ENCODE results near the gene MAGI2.
"Not testable (repeated sequence)": the region's sequence is repeated elsewhere in the genome, so short reads cannot be mapped to it uniquely, and the experiment has no call there.

MAGI2 gene

DNA sequence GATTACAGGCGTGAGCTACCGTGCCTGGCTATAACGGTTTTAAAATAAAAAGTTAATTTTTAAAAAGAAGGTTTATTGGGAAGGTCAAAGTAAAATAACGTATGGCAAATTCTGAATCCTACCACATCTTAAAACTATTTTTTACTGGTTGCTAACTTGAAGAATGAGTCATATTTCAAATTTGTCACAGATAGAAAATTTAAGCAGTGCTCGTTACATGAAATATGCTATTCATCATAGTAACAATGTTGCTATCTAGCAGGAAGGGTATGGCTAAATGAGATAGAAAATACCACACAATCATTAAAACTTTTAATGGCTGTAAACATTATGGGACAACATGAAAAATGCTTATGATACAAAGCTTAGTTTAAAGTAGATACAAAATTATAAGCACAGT is 1154.4 kb downstream of the MAGI2 start:
- in situ Hi-C loops (cut with HindIII; ENCODE audit: low sequenced_read_pairs): no loop called here
- H3K4me3 ChIP-seq (ENCODE audit: low read depth, low read length): no peak overlapping the region
- TF ChIP-seq, protein P1, sequence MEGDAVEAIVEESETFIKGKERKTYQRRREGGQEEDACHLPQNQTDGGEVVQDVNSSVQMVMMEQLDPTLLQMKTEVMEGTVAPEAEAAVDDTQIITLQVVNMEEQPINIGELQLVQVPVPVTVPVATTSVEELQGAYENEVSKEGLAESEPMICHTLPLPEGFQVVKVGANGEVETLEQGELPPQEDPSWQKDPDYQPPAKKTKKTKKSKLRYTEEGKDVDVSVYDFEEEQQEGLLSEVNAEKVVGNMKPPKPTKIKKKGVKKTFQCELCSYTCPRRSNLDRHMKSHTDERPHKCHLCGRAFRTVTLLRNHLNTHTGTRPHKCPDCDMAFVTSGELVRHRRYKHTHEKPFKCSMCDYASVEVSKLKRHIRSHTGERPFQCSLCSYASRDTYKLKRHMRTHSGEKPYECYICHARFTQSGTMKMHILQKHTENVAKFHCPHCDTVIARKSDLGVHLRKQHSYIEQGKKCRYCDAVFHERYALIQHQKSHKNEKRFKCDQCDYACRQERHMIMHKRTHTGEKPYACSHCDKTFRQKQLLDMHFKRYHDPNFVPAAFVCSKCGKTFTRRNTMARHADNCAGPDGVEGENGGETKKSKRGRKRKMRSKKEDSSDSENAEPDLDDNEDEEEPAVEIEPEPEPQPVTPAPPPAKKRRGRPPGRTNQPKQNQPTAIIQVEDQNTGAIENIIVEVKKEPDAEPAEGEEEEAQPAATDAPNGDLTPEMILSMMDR (IDR thresholded peaks at IDR 0.05; ENCODE audit: low read depth, low read length, missing control alignments): no peak
- DNase-seq (ENCODE audit: low read depth): no peak

DNA sequence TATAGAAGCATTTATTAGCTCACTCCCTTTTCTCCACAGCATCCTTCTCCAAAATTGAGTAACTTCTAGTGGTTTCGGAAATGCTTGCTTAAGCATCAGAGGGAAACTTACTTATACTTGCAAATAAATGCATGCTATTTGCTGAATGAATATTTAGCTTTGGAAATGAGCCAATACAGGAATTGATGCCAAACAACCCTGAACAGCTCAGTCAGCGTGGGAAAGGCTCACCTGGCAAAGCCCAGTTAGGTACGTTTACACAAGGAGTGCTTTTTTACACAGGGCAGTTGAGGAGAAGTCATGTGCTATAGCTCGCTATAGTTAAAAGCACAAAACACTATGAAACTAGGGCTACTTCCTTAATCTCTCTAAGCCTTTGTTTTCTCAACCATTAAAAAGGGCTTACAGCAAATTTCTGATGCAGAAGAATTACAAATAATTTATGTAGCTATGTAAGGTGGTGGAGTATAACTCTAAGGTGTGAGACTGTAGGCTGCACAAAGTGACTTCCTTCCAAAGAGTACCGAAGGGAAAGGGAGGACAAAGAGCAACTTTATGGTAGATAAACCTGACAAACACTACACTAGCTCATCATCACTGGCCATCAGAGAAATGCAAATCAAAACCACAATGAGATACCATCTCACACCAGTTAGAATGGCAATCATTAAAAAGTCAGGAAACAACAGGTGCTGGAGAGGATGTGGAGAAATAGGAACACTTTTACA is 1156.7 kb downstream of the MAGI2 start:
- DNase-seq (ENCODE audit: low read depth): no peak
- TF ChIP-seq, protein P1 (IDR thresholded peaks at IDR 0.05; ENCODE audit: low read depth, low read length, missing control alignments): no peak
- in situ Hi-C loops (cut with HindIII; ENCODE audit: low sequenced_read_pairs): no loop called here
- no peak overlapping the region for H3K4me3 ChIP-seq (ENCODE audit: low read depth, low read length)

DNA sequence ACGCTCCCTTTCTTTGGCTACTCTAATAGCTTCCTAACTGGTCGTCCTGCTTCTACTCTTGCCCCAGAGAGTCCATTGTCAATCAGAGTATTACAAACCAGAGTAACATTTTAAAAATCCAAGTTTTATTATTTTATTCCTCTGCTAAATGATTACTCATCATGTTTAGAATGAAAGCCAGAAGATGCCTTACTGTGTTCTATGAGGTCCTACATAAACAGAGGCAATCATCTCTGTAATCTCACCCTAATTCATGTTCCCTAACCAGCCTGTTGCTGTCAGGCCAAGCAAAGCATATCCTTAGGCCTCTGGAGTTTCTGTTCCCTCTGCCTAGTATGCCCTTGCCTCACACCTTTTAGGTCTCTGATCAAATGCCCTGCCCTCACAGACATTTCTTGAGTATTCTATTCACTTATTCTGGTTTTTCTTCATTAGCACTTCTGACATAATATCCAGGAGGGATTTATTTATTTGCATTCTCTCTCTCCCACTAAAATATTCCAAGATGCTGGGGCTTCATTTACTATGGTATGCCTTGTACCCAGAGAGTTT is 1157.3 kb downstream of the MAGI2 start:
- no peak overlapping the region for H3K4me3 ChIP-seq (ENCODE audit: low read depth, low read length)
- TF ChIP-seq, protein P1 (IDR thresholded peaks at IDR 0.05; ENCODE audit: low read depth, low read length, missing control alignments): no peak
- in situ Hi-C loops (cut with HindIII; ENCODE audit: low sequenced_read_pairs): no loop called here
- no peak for DNase-seq (ENCODE audit: low read depth)

DNA sequence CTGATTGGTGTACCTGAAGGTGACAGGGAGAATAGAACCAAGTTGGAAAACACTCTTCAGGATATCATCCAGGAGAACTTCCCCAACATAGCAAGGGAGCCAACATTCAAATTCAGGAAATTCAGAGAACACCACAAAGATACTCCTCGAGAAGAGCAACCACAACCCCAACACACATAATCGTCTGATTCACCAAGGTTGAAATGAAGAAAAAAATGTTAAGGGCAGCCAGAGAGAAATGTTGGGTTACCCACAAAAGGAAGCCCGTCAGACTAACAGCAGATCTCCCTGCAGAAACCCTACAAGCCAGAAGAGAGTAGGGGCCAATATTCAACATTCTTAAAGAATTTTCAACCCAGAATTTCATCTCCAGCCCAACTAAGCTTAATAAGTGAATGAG is 1164.0 kb downstream of the MAGI2 start:
- H3K4me3 ChIP-seq (ENCODE audit: low read depth, low read length); in situ Hi-C loops (cut with HindIII; ENCODE audit: low sequenced_read_pairs): not testable (repeated sequence)
- peak; percentile 3 for DNase-seq (ENCODE audit: low read depth)

DNA sequence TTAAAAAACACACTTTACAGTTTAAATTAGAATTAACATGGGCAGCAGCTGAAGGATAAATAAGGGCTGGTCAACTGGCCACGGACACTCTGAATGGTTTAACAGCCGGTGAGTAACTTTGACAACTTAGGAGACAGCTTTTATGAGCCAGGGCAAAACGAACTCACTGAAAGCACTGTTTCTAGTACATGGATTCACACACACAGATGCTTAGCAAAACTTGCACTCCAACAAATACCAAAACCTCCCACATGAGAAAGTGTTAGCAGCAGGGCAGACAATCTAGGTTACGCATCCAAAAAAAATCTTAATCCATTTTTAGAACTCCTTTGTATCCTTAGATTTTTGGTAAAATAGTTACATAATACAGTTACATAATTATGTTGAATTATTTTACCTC is 1168.5 kb downstream of the MAGI2 start:
- TF ChIP-seq, protein P1 (IDR thresholded peaks at IDR 0.05; ENCODE audit: low read depth, low read length, missing control alignments): no peak
- in situ Hi-C loops (cut with HindIII; ENCODE audit: low sequenced_read_pairs): no loop called here
- no peak for DNase-seq (ENCODE audit: low read depth)
- no peak overlapping the region for H3K4me3 ChIP-seq (ENCODE audit: low read depth, low read length)

DNA sequence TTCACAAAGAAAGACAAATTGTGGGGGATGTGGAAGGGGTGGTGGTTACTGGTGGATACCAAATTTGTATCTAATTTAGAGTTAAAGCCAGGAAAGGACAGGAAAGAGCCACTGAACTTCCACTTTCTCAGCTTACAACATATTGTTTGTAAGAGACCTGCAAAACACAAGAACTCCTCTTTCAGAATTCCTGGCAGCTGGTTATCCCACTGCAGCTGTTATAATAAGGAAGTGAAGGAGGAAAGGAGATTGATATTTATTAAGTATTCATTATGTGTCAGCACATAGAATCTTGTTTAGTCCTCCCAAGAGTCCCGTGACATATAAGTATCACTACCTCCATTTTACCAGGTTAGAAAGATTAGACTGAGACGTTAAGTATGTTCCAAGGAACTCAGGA is 1173.2 kb downstream of the MAGI2 start:
- in situ Hi-C loops (cut with HindIII; ENCODE audit: low sequenced_read_pairs): no loop called here
- DNase-seq (ENCODE audit: low read depth): no peak
- TF ChIP-seq, protein P1 (IDR thresholded peaks at IDR 0.05; ENCODE audit: low read depth, low read length, missing control alignments): no peak
- no peak overlapping the region for H3K4me3 ChIP-seq (ENCODE audit: low read depth, low read length)

DNA sequence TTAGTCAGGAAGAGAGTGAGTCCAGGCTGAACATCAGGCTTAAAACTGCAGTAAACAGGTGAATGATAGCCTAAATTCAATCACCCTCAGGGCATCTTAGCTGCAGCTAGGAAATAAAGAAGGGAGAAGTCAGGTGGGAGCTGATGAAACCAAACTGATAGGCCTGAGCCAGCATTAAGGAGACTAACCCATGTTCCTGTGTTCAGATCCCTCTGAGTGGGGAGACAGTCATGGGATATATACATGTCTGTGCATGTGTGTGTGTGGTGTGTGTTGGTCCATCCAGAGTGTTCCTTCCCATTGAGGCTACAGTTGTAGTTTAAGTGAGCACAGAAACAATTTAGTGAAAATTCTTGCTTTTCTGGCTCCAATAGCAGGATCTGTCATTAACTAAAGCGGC is 1174.0 kb downstream of the MAGI2 start:
- no peak for DNase-seq (ENCODE audit: low read depth)
- in situ Hi-C loops (cut with HindIII; ENCODE audit: low sequenced_read_pairs): no loop called here
- no peak overlapping the region for H3K4me3 ChIP-seq (ENCODE audit: low read depth, low read length)
- TF ChIP-seq, protein P1 (IDR thresholded peaks at IDR 0.05; ENCODE audit: low read depth, low read length, missing control alignments): no peak

Data from astrocyte of the cerebellum (primary cell).